Measurements from ENCODE around the gene PICK1. TPM values are rescaled to one million over a fixed set of nuclear protein-coding genes. Genes with fewer than 3 reads are reported as not detected.

The PICK1 gene
- total RNA-seq, 3 donors from 2014 or later = 42.0 to 61.3 (median 49.9) TPM

DNA sequence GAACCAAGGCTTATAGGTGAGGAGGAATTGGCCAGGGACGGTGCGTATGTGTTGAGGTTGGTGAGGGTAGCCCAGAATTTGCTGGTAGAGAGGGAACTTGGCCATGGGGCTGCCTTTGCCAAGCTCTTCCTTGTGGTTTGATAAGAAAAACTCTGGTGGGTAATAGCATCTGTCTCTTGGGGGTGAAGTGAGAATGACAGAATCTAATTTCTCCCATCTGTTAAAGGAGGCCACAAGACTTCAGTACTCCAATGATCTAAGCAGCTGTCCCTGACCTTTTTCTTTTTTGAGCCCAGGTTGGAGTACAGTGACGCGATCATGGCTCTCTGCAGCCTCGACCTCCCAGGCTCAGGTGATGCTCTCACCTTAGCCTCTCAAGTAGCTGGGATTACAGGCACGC, 36.0 kb upstream of the PICK1 start:
- TF ChIP-seq POLR2A (IDR thresholded peaks at IDR 0.05) = no peak
- TF ChIP-seq POLR2AphosphoS5 (IDR thresholded peaks at IDR 0.05) = no peak
- TF ChIP-seq, protein P1, sequence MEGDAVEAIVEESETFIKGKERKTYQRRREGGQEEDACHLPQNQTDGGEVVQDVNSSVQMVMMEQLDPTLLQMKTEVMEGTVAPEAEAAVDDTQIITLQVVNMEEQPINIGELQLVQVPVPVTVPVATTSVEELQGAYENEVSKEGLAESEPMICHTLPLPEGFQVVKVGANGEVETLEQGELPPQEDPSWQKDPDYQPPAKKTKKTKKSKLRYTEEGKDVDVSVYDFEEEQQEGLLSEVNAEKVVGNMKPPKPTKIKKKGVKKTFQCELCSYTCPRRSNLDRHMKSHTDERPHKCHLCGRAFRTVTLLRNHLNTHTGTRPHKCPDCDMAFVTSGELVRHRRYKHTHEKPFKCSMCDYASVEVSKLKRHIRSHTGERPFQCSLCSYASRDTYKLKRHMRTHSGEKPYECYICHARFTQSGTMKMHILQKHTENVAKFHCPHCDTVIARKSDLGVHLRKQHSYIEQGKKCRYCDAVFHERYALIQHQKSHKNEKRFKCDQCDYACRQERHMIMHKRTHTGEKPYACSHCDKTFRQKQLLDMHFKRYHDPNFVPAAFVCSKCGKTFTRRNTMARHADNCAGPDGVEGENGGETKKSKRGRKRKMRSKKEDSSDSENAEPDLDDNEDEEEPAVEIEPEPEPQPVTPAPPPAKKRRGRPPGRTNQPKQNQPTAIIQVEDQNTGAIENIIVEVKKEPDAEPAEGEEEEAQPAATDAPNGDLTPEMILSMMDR (IDR thresholded peaks at IDR 0.05) = no peak
- no peaks in the 10 kb centered on the region for H3K36me3 ChIP-seq
- DNase-seq (ENCODE audit: low spot score in 2 of 2) = no peak
- intact Hi-C loops (cut with DNase I; ENCODE audit: low total_unique reads) = no loop called here
- no peak overlapping the region for H3K4me3 ChIP-seq
- peak overlapping the region; percentile 58 to 60 for H3K27ac ChIP-seq
- no peaks in the 10 kb centered on the region for H3K27me3 ChIP-seq
- H3K9me3 ChIP-seq = no peaks in the 10 kb centered on the region
- peaks cover 6 to 14% of the 10 kb centered on the region in 2 donors for H3K4me1 ChIP-seq

DNA sequence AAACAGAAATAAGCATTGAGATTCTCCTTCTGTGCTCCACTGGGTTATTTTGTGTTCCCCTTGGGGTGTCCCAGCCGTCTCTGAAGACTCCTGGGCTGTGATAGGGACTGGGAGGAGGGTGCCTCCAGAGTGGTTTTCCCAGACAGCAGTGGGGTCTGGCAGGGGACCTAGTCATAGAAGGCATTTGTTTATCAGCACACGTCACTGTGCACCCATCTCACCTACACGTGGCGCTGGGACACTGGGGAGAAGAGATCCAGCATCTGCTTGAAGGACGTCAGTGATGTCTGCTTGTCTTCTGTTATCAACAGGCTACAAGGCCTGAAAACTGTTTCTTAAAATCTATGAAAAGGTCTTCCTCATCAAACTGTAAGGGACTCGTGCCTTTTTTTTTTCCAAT, 34.2 kb upstream of the PICK1 start:
- intact Hi-C loops (cut with DNase I; ENCODE audit: low total_unique reads) = no loop called here
- DNase-seq (ENCODE audit: low spot score in 2 of 2) = no peak
- H3K36me3 ChIP-seq = no peaks in the 10 kb centered on the region
- peaks cover 0 to 12% of the 10 kb centered on the region in 2 donors for H3K4me1 ChIP-seq
- TF ChIP-seq, protein P1 (IDR thresholded peaks at IDR 0.05) = no peak
- TF ChIP-seq POLR2A (IDR thresholded peaks at IDR 0.05) = no peak
- TF ChIP-seq POLR2AphosphoS5 (IDR thresholded peaks at IDR 0.05) = no peak
- no peaks in the 10 kb centered on the region for H3K27me3 ChIP-seq
- no peak overlapping the region for H3K4me3 ChIP-seq
- no peak overlapping the region for H3K27ac ChIP-seq
- H3K9me3 ChIP-seq = no peaks in the 10 kb centered on the region

DNA sequence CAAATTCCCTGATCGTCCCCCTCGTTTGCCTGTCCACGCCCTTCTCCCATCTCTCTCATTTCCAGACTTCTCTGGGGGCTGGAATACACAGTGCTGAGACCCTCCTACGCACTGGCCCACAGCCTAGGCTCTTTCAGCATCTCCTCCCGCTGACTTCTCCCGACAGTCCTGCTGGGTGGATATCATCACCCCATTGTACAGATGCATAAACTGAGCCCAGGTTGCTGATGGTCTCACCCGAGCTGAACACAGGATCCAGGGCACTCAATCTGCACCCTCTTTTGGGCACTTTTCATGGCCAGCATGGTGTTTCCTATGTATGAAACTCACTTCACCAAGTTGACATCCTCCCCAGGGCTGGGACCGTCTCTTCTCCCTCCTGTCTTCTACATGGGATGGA, 31.7 kb upstream of the PICK1 start:
- DNase-seq (ENCODE audit: low spot score in 2 of 2) = no peak
- Histone ChIP-seq H3K36me3 (no peaks in the 10 kb centered on the region), H3K27ac (no peak overlapping the region), H3K27me3 (no peaks in the 10 kb centered on the region), H3K4me1 (peaks cover 0 to 17% of the 10 kb centered on the region in 2 donors), H3K9me3 (no peaks in the 10 kb centered on the region), H3K4me3 (no peak overlapping the region)
- intact Hi-C loops (cut with DNase I; ENCODE audit: low total_unique reads) = no loop called here
- TF ChIP-seq POLR2AphosphoS5 (IDR thresholded peaks at IDR 0.05) = no peak
- TF ChIP-seq, protein P1 (IDR thresholded peaks at IDR 0.05) = no peak
- no peak for TF ChIP-seq POLR2A (IDR thresholded peaks at IDR 0.05)

DNA sequence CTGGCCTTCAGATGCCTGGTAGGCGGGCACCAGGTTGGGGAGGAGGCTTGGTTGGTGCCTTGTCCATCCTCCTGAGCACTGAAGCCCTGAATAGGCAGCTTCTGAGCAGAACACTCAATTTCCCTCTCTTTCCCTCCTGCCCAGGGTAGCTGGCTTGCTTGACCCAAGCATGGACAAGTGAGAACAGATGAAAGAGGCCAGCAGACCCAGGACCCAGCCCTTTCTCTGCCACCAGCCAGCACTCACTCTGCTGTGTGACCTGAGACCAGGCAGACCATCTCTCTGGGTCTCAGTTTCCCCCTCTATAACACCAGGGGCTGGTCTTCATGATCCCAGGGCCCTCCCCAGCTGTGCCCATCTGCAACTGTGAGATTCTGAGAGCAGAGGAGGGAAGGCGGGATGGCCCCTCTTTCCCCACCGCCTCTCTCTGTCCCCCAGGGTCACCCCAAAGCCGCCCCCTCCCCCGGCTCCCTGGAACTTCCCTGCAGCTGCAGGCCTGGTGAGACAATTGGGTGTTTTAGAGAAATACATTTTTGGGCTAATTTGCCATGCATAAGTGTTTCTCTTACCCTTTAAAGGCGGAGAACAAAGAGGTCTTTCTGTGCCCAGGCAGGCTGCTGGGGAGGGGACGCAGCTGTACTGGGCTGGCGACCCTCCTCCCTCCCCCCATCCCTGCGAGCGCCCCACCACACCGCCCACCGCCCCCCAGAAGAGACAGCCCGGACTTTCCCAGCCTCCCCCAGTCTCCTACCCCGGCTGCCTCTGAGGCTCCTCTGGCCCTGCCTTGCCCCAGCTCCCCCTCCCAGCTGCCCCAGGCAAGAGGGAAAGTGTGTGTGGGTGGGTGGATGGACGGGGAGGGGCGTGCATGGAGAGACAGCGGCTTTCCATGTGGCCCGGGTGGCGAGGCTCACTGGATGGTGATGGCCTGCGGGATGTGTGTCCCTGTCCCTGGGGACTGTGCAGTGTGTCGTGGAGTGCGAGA, 30.8 kb upstream of the PICK1 start:
- intact Hi-C loops (cut with DNase I; ENCODE audit: low total_unique reads) = no loop called here
- Histone ChIP-seq H3K27ac (peak overlapping the region; percentile 31 to 52), H3K4me3 (peak overlapping the region in 1 of 3 donors; percentile 22)

More for the DNA sequence above, 30.8 kb upstream of the PICK1 start:
- Histone ChIP-seq H3K4me1 (peaks cover 0 to 17% of the 10 kb centered on the region in 2 donors), H3K27me3 (no peaks in the 10 kb centered on the region), H3K36me3 (no peaks in the 10 kb centered on the region), H3K9me3 (no peaks in the 10 kb centered on the region)
- no peak for DNase-seq (ENCODE audit: low spot score in 2 of 2)
- TF ChIP-seq, protein P1 (IDR thresholded peaks at IDR 0.05) = no peak
- TF ChIP-seq POLR2A (IDR thresholded peaks at IDR 0.05) (no peak), POLR2AphosphoS5 (IDR thresholded peaks at IDR 0.05) (no peak)
